GM12878 (cell line): ENCODE measurements around the gene OPCML. TPM values are rescaled to one million over a fixed set of nuclear protein-coding genes. Genes with fewer than 3 reads are reported as not detected.

Experiments
- ATAC-seq: fragments of 200-7000 bp; cut with Tn5 transposase; 3 replicates; pipeline ENCODE4 v1.9.1; 2020; ENCODE audit warnings: mild to moderate bottlenecking, moderate library complexity
- BruUV-seq: library from RNA; stranded (reverse); fragments of 400-500 nt; replicated peaks from 2 replicates; lab custom pipeline; 2021; lab: Mats Ljungman, UMichigan
- CTCF ChIA-PET: fragments of 300-600 bp; sonication (Branson Sonifier 250); formaldehyde crosslinking; extraction: SDS; loops from one replicate; lab custom pipeline; 2021; ENCODE audit warnings: inconsistent platforms; lab: Yijun Ruan, JAX
- POLR2A ChIA-PET: fragments of 350-600 bp; formaldehyde crosslinking; extraction: SDS; loops from one replicate; lab custom pipeline; 2021; ENCODE audit warnings: inconsistent platforms; lab: Charles Lee
- RAD21 ChIA-PET: fragments of 300-600 bp; sonication (Branson Sonifier 250); formaldehyde crosslinking; loops from one replicate; lab custom pipeline; 2023; ENCODE audit warnings: antibody characterized with exemption; ENCODE audit not compliant: unreplicated experiment; lab: Charles Lee
- SMC1A ChIA-PET: fragments of 300-600 bp; sonication (Branson Sonifier 250); formaldehyde crosslinking; loops from one replicate; lab custom pipeline; 2023; ENCODE audit not compliant: unreplicated experiment, uncharacterized antibody; lab: Charles Lee
- DNase-seq: peaks from one replicate; pipeline ENCODE4 v3.0.0-alpha.2; 2011; ENCODE audit warnings: low read depth, low spot score
- FAIRE-seq: peaks from 3 replicates; lab custom pipeline; 2011; peaks lifted over from hg19 to GRCh38; lab: Jason Lieb, UNC
- H2AFZ ChIP-seq: 2 replicates; pipeline ENCODE4 v1.6.0; 2011; ENCODE audit warnings: low read depth, low read length, control low read depth; ENCODE audit not compliant: control insufficient read depth
- H3K27ac ChIP-seq: 2 replicates; pipeline ENCODE4 v1.5.1; 2011; ENCODE audit warnings: control low read depth; ENCODE audit not compliant: control insufficient read depth, insufficient read depth
- H3K27me3 ChIP-seq, 2 experiments: replicated peaks in 1 of 2; 2 replicates each; pipeline versions ENCODE4 v1.6.0 to v1.6.1; 2011; ENCODE audit warnings: low read length in 1 of 2; ENCODE audit not compliant: control insufficient read depth in 2 of 2, insufficient read depth in 2 of 2
- H3K36me3 ChIP-seq, 2 experiments: 2 replicates each; pipeline ENCODE4 v1.5.1; 2011; ENCODE audit warnings: low read length in 1 of 2; ENCODE audit not compliant: control insufficient read depth in 2 of 2, insufficient read depth in 2 of 2
- H3K4me1 ChIP-seq: 2 replicates; pipeline ENCODE4 v1.6.1; 2011; ENCODE audit warnings: mild to moderate bottlenecking, low read length, moderate library complexity, mixed read lengths; ENCODE audit not compliant: control insufficient read depth, insufficient read depth
- H3K4me2 ChIP-seq: 2 replicates; pipeline ENCODE4 v1.6.0; 2011; ENCODE audit warnings: control low read depth; ENCODE audit not compliant: control insufficient read depth, insufficient read depth
- H3K4me3 ChIP-seq: fragments of 200-600 bp; sonication (generic); 2 replicates; pipeline ENCODE4 v1.5.1; 2016
- H3K79me2 ChIP-seq: 2 replicates; pipeline ENCODE4 v1.6.0; 2011; ENCODE audit warnings: low read length; ENCODE audit not compliant: control insufficient read depth, insufficient read depth
- H3K9ac ChIP-seq: 2 replicates; pipeline ENCODE4 v1.8.0; 2011; ENCODE audit warnings: low read length, control low read depth, mixed read lengths; ENCODE audit not compliant: control insufficient read depth, insufficient read depth
- H3K9me3 ChIP-seq: replicated peaks from 3 replicates; pipeline ENCODE4 v1.5.1; 2011; ENCODE audit warnings: mild to moderate bottlenecking, low read length; ENCODE audit not compliant: control insufficient read depth, insufficient read depth
- H4K20me1 ChIP-seq: 2 replicates; pipeline ENCODE4 v1.6.0; 2011; ENCODE audit not compliant: control insufficient read depth, insufficient read depth
- CTCF ChIP-seq, 3 experiments: IDR thresholded peaks in 2 of 3; conservative IDR thresholded peaks in 1 of 3; 2 replicates each; pipeline ENCODE4 v1.5.1; 2011; ENCODE audit warnings: low read depth in 3 of 3, low read length in 3 of 3, mild to moderate bottlenecking in 3 of 3, control low read depth in 2 of 3, moderate library complexity in 2 of 3, inconsistent platforms in 1 of 3, mixed read lengths in 1 of 3; ENCODE audit not compliant: control insufficient read depth in 2 of 3, insufficient read depth in 1 of 3; ENCODE audit errors: extremely low read depth in 1 of 3
- EZH2 ChIP-seq: IDR thresholded peaks from 2 replicates; pipeline ENCODE4 v1.6.1; 2012; ENCODE audit warnings: low read depth, mild to moderate bottlenecking, control low read depth, inconsistent platforms, low read length, borderline replicate concordance; ENCODE audit not compliant: control insufficient read depth
- FOXK2 ChIP-seq: fragments of 450-650 bp; IDR thresholded peaks from 2 replicates; pipeline ENCODE4 v1.6.1; 2017; ENCODE audit warnings: mild to moderate bottlenecking, moderate library complexity
- NR2C1 ChIP-seq: fragments of 450-650 bp; IDR thresholded peaks from 2 replicates; pipeline ENCODE4 v1.6.1; 2017; ENCODE audit warnings: antibody characterized with exemption, mild to moderate bottlenecking, moderate library complexity
- POU2F2 ChIP-seq: IDR thresholded peaks from 3 replicates; pipeline ENCODE4 v1.6.1; 2011; ENCODE audit warnings: low read depth, mild to moderate bottlenecking, low read length, borderline replicate concordance
- RUNX3 ChIP-seq: IDR thresholded peaks from 2 replicates; pipeline ENCODE4 v1.6.1; 2012; ENCODE audit warnings: low read length, inconsistent platforms
- SRF ChIP-seq, 2 experiments: IDR thresholded peaks; 2 replicates each; pipeline ENCODE4 v1.6.1; 2011; ENCODE audit warnings: low read depth in 2 of 2, low read length in 2 of 2, mild to moderate bottlenecking in 1 of 2, moderate library complexity in 1 of 2
- TCF7 ChIP-seq: IDR thresholded peaks from 2 replicates; pipeline ENCODE4 v1.6.1; 2014; ENCODE audit warnings: antibody characterized with exemption, borderline replicate concordance
- ZZZ3 ChIP-seq: IDR thresholded peaks from 2 replicates; pipeline ENCODE4 v1.6.1; 2011; ENCODE audit warnings: low read depth; ENCODE audit not compliant: control insufficient read depth, insufficient read length
- WGBS: methylation state at CpG from one replicate; pipeline ENCODE4 v1.1.6; 2016; ENCODE audit warnings: low lambda C conversion rate; ENCODE audit not compliant: insufficient replicate concordance, insufficient coverage; ENCODE audit errors: missing lambda C conversion rate; 5-methylcytosine and 5-hydroxymethylcytosine counted together
- in situ Hi-C: fragments of 300-500 bp; cut with MboI; formaldehyde crosslinking; loops from 9 replicates; pipeline ENCODE4 v1.14.3; 2018; ENCODE audit warnings: mixed read lengths
- intact Hi-C: fragments of 100-400 bp; cut with micrococcal nuclease; formaldehyde crosslinking; loops from one replicate; pipeline ENCODE4 v1.14.2; 2022; ENCODE audit not compliant: unreplicated experiment
- polyA plus RNA-seq, 11 experiments: library from polyadenylated mRNA; depleted of rRNA in 4 of 11; unstranded in 6 of 11; stranded (reverse) in 5 of 11; fragments of >200 nt; fragmentation: Nextera tagmentation in 4 of 11; fragmentation: Illumina TruSeq in 1 of 11; extraction: Ambion mirVana in 4 of 11; extraction: Trizol in 1 of 11; gene quantifications; 1 replicate in 1 of 11; 2 replicates in 10 of 11; pipeline versions ENCODE4 v1.2.1 to v1.2.3, GENCODE V29; 2011 to 2016; ENCODE audit warnings: inconsistent platforms in 2 of 11, missing spikeins in 2 of 11, low read depth in 1 of 11
- total RNA-seq, 4 experiments: library from RNA; depleted of rRNA in 3 of 4; stranded (reverse); fragments of >200 nt in 3 of 4; fragmentation: Illumina TruSeq in 1 of 4; extraction: Trizol in 1 of 4; gene quantifications; 2 replicates each; pipeline versions ENCODE4 v1.2.1 to v1.2.3, GENCODE V29; 2013 to 2021
- TF ChIP-seq, protein P1 (sequence below): fragments of 150-350 bp; IDR thresholded peaks from 2 replicates; pipeline ENCODE4 v1.6.1; 2016; ENCODE audit warnings: low read depth, low read length
- TF ChIP-seq, protein P2 (sequence below): IDR thresholded peaks from 2 replicates; pipeline ENCODE4 v1.6.1; 2011; ENCODE audit warnings: low read depth, low read length, improper control_type of control experiment, borderline replicate concordance

The OPCML gene
- total and polyA plus RNA-seq, 10 of the 15 experiments (the other 5 are each of a cell fraction or from before 2014, with no cell fraction given), result 0.84 TPM; not detected in 9

DNA sequence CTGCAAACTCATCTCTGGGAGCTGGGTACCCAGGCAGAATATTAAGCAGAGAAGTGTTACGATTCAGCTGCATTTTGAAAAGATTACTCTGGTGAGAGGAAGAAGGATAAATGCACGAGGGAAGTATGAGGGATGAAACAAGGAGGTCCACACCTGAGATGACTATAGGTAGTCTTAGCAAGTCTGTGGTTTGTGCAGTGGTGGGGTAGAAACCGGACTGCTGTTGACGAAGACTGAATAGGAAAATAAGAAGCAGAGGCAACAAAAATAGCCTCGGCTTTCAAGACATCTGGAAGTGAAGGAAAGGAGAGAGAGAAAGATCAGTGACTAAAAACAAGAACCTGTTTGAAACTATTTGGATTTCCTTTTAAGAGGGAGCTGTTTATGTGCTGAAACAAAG is 810.8 kb downstream of the OPCML start:
- BruUV-seq, result no TSS peak
- POLR2A ChIA-PET, result no interaction called here
- RAD21 ChIA-PET, result no interaction called here
- Histone ChIP-seq H3K9me3 (no peaks in the 10 kb centered on the region; the same call in 2 of the 3 replicates), H3K9ac (no peak overlapping the region), H3K27me3 (no peaks in the 10 kb centered on the region; a peak in 1 of 4 replicates), H3K4me1 (no peaks in the 10 kb centered on the region), H3K4me3 (no peak overlapping the region), H3K36me3 (no peaks in the 10 kb centered on the region), H3K4me2 (no peak overlapping the region), H3K79me2 (no peaks in the 10 kb centered on the region), H4K20me1 (no peaks in the 10 kb centered on the region), H3K27ac (no peak overlapping the region), H2AFZ (no peak overlapping the region)
- DNase-seq (no peak), FAIRE-seq (no peak), ATAC-seq (no peak)
- in situ Hi-C loops, result no loop called here
- SMC1A ChIA-PET, result no interaction called here
- WGBS, result 14% methylated on average over 5 of the region's 5 CpGs
- CTCF ChIA-PET, result no interaction called here
- intact Hi-C loops, result no loop called here
- TF ChIP-seq SRF (IDR thresholded peaks at IDR 0.05; ENCODE audit: low read depth in 2 of 2, low read length in 2 of 2) (no peak), NR2C1 (no peak), POU2F2 (no peak), EZH2 (no peak), ZZZ3 (no peak), FOXK2 (no peak), CTCF (IDR thresholded peaks at IDR 0.05 in 2 of 3, conservative IDR thresholded peaks at IDR 0.05 in 1 of 3; ENCODE audit: control insufficient read depth in 2 of 3, extremely low read depth in 1 of 3, insufficient read depth in 1 of 3, low read depth in 3 of 3, low read length in 3 of 3) (no peak), RUNX3 (no peak), TCF7 (no peak)
- TF ChIP-seq, protein P1, sequence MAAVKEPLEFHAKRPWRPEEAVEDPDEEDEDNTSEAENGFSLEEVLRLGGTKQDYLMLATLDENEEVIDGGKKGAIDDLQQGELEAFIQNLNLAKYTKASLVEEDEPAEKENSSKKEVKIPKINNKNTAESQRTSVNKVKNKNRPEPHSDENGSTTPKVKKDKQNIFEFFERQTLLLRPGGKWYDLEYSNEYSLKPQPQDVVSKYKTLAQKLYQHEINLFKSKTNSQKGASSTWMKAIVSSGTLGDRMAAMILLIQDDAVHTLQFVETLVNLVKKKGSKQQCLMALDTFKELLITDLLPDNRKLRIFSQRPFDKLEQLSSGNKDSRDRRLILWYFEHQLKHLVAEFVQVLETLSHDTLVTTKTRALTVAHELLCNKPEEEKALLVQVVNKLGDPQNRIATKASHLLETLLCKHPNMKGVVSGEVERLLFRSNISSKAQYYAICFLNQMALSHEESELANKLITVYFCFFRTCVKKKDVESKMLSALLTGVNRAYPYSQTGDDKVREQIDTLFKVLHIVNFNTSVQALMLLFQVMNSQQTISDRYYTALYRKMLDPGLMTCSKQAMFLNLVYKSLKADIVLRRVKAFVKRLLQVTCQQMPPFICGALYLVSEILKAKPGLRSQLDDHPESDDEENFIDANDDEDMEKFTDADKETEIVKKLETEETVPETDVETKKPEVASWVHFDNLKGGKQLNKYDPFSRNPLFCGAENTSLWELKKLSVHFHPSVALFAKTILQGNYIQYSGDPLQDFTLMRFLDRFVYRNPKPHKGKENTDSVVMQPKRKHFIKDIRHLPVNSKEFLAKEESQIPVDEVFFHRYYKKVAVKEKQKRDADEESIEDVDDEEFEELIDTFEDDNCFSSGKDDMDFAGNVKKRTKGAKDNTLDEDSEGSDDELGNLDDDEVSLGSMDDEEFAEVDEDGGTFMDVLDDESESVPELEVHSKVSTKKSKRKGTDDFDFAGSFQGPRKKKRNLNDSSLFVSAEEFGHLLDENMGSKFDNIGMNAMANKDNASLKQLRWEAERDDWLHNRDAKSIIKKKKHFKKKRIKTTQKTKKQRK, result no peak
- TF ChIP-seq, protein P2, sequence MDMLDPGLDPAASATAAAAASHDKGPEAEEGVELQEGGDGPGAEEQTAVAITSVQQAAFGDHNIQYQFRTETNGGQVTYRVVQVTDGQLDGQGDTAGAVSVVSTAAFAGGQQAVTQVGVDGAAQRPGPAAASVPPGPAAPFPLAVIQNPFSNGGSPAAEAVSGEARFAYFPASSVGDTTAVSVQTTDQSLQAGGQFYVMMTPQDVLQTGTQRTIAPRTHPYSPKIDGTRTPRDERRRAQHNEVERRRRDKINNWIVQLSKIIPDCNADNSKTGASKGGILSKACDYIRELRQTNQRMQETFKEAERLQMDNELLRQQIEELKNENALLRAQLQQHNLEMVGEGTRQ, result no peak
